Measurements from ENCODE around the gene ANKMY1.

The ANKMY1 gene

GRCh38 chr2:240439698-240440151 lies 118.1 kb downstream of the ANKMY1 start:
- FAIRE-seq (no peak), DNase-seq (ENCODE audit: insufficient read length, low spot score) (no peak)
- no peak for TF ChIP-seq CTCF (IDR thresholded peaks at IDR 0.05; ENCODE audit: insufficient read depth, missing control alignments)

- no peak for FAIRE-seq
- no peak for TF ChIP-seq CTCF (IDR thresholded peaks at IDR 0.05; ENCODE audit: insufficient read depth, missing control alignments)
- no peak for DNase-seq (ENCODE audit: insufficient read length, low spot score)
These were observed 118.7 kb downstream of the ANKMY1 start for GRCh38 chr2:240438810-240439697.

- peak; percentile 96 for DNase-seq (ENCODE audit: insufficient read length, low spot score)
- no peak for FAIRE-seq
- TF ChIP-seq CTCF (IDR thresholded peaks at IDR 0.05; ENCODE audit: insufficient read depth, missing control alignments): peak; percentile 84
These were observed 119.7 kb downstream of the ANKMY1 start for GRCh38 chr2:240437861-240438809.

GRCh38 chr2:240437551-240437860 lies 120.3 kb downstream of the ANKMY1 start:
- DNase-seq (ENCODE audit: insufficient read length, low spot score) (no peak), FAIRE-seq (no peak)
- TF ChIP-seq CTCF (IDR thresholded peaks at IDR 0.05; ENCODE audit: insufficient read depth, missing control alignments): no peak

GRCh38 chr2:240436683-240437550 lies 120.9 kb downstream of the ANKMY1 start:
- TF ChIP-seq CTCF (IDR thresholded peaks at IDR 0.05; ENCODE audit: insufficient read depth, missing control alignments): no peak
- FAIRE-seq (no peak), DNase-seq (ENCODE audit: insufficient read length, low spot score) (no peak)

GRCh38 chr2:240435948-240436682 lies 121.7 kb downstream of the ANKMY1 start:
- no peak for DNase-seq (ENCODE audit: insufficient read length, low spot score)
- FAIRE-seq: no peak
- no peak for TF ChIP-seq CTCF (IDR thresholded peaks at IDR 0.05; ENCODE audit: insufficient read depth, missing control alignments)

Measured in D721Med (cell line).